ENCODE measurements around the gene SOCS7. TPM values are rescaled to one million over a fixed set of nuclear protein-coding genes. Genes with fewer than 3 reads are reported as not detected.
A peak's percentile ranks its signal among the peaks of the same experiment; 100 is the strongest.

SOCS7 gene
- total RNA-seq, 1 donor from 2014 or later: 35.3 TPM

DNA sequence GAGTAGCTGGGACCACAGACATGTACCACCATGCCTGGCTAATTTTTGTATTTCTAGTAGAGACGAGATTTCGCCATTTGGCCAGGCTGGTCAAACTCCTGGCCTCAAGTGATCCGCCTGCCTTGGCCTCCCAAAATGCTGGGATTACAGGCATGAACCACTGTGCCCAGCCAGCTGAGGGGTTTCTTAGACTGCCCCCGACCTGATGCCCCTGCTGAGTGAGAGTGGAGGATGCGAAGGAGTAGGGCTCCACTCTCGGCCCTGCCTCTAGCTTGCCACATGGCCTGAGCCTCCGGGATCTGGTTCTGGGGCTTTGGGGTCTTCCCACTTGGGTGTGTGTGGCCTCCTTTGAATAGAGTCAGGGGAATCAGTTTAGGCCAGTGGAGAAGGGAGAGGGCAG is 18.9 kb upstream of the SOCS7 start:
- no peaks in the 10 kb centered on the region for H3K9me3 Mint-ChIP-seq
- DNase-seq (ENCODE audit: low read depth, low spot score): no peak
- H3K36me3 Mint-ChIP-seq (ENCODE audit: low read depth): no peaks in the 10 kb centered on the region
- TF ChIP-seq, protein P1, sequence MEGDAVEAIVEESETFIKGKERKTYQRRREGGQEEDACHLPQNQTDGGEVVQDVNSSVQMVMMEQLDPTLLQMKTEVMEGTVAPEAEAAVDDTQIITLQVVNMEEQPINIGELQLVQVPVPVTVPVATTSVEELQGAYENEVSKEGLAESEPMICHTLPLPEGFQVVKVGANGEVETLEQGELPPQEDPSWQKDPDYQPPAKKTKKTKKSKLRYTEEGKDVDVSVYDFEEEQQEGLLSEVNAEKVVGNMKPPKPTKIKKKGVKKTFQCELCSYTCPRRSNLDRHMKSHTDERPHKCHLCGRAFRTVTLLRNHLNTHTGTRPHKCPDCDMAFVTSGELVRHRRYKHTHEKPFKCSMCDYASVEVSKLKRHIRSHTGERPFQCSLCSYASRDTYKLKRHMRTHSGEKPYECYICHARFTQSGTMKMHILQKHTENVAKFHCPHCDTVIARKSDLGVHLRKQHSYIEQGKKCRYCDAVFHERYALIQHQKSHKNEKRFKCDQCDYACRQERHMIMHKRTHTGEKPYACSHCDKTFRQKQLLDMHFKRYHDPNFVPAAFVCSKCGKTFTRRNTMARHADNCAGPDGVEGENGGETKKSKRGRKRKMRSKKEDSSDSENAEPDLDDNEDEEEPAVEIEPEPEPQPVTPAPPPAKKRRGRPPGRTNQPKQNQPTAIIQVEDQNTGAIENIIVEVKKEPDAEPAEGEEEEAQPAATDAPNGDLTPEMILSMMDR (conservative IDR thresholded peaks at IDR 0.05): no peak
- no peaks in the 10 kb centered on the region for H3K27me3 Mint-ChIP-seq (ENCODE audit: low read depth)
- H3K4me1 Mint-ChIP-seq: peaks cover 20% of the 10 kb centered on the region
- H3K4me3 Mint-ChIP-seq: no peak overlapping the region
- H3K27ac Mint-ChIP-seq (ENCODE audit: unreplicated experiment): no peak overlapping the region

DNA sequence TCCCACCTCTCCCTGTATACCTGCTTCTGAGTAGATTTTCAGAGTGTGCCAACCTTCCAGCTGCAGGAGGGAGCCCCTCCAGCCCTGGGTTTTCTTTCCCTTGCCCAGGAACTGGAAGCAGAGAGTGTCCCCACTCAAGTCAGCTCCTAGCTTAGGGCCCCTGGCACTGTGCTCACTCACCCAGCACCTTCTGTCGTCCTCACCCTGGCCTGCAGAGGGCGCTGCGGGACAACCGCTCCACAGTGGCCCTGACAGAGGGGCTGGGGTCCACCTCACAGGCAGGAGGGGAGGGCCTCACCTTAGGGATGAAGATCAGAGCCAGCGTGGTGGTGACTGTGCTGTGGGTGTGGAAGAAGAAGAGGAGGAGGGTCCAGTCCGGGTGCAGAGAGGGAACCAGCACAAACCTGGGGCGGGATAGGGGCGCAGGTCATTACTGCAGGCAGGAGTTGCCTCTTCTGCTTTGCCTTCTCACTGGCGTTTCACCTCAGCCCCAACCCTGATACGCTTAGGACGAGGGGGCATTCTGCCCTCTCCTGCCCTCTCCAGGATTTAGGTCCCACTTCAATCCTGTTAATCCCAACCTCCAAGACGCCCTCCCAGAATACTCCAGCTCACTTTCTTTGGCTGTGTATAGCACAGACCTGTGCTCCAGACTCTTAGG is 17.9 kb upstream of the SOCS7 start:
- no peak overlapping the region for H3K4me3 Mint-ChIP-seq
- TF ChIP-seq, protein P1 (conservative IDR thresholded peaks at IDR 0.05): peak; percentile 68
- H3K4me1 Mint-ChIP-seq: peaks cover 12% of the 10 kb centered on the region
- H3K27ac Mint-ChIP-seq (ENCODE audit: unreplicated experiment): no peak overlapping the region
- DNase-seq (ENCODE audit: low read depth, low spot score): peak; percentile 61
- H3K9me3 Mint-ChIP-seq: no peaks in the 10 kb centered on the region
- H3K36me3 Mint-ChIP-seq (ENCODE audit: low read depth): no peaks in the 10 kb centered on the region
- H3K27me3 Mint-ChIP-seq (ENCODE audit: low read depth): no peaks in the 10 kb centered on the region

GRCh38 chr17:38334480-38335364 is 16.9 kb upstream of the SOCS7 start:
- peaks cover 5% of the 10 kb centered on the region for H3K4me1 Mint-ChIP-seq
- no peak overlapping the region for H3K27ac Mint-ChIP-seq (ENCODE audit: unreplicated experiment)
- H3K27me3 Mint-ChIP-seq (ENCODE audit: low read depth): no peaks in the 10 kb centered on the region
- TF ChIP-seq, protein P1 (conservative IDR thresholded peaks at IDR 0.05): no peak
- no peaks in the 10 kb centered on the region for H3K36me3 Mint-ChIP-seq (ENCODE audit: low read depth)
- no peak overlapping the region for H3K4me3 Mint-ChIP-seq
- no peaks in the 10 kb centered on the region for H3K9me3 Mint-ChIP-seq
- DNase-seq (ENCODE audit: low read depth, low spot score): no peak

DNA sequence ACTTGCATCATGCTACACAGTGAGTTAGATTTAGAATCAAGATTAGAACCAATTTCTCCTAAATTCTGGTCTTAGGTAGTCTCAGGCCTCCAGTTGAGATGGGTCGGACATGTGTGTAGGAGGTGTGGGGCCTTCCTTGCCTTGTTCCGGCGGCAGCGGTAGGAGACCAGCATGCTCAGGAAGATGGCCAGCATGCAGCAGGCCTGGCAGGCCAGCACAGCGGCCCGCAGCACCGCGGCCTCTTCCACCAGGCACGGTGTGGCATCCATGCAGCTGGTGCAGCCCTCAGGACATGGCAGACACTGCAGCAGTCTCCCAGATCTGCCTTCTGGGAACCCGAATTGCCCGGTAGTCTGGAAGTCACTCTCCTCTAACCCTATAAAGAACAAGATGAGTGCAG is 14.8 kb upstream of the SOCS7 start:
- Mint-ChIP-seq H3K4me3 (no peak overlapping the region), H3K27me3 (ENCODE audit: low read depth) (no peaks in the 10 kb centered on the region), H3K4me1 (no peaks in the 10 kb centered on the region)

DNA sequence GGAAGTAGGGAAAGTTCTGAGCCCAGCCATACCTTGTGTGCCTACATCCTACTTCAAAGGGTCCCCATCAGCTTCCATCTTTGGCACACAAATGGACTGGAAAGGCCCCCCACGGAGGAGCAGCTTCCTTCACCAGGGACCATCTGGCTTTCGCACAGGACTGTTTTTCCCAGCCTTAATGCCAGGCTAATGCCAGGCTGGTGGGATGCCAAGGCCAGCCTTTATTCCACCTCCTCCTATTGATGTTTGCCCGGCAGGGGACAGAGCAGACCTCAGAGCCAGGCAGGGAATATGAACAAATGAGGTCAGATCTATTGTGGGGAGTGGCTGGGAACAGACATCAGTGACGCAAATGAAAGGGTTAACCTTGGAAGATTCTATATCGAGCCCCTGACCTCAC is 13.6 kb upstream of the SOCS7 start:
- TF ChIP-seq, protein P1 (conservative IDR thresholded peaks at IDR 0.05): no peak
- Mint-ChIP-seq H3K4me1 (no peaks in the 10 kb centered on the region), H3K4me3 (no peak overlapping the region), H3K36me3 (ENCODE audit: low read depth) (no peaks in the 10 kb centered on the region), H3K27ac (ENCODE audit: unreplicated experiment) (no peak overlapping the region), H3K9me3 (no peaks in the 10 kb centered on the region), H3K27me3 (ENCODE audit: low read depth) (no peaks in the 10 kb centered on the region)
- DNase-seq (ENCODE audit: low read depth, low spot score): no peak

More for the DNA sequence above, 14.8 kb upstream of the SOCS7 start:
- TF ChIP-seq, protein P1 (conservative IDR thresholded peaks at IDR 0.05): no peak
- H3K9me3 Mint-ChIP-seq: no peaks in the 10 kb centered on the region
- no peak overlapping the region for H3K27ac Mint-ChIP-seq (ENCODE audit: unreplicated experiment)
- DNase-seq (ENCODE audit: low read depth, low spot score): no peak
- H3K36me3 Mint-ChIP-seq (ENCODE audit: low read depth): no peaks in the 10 kb centered on the region
